Ishikawa (cell line): ENCODE data around the gene CEP95.

Experiments
- FOXM1 ChIP-seq: IDR thresholded peaks from 2 replicates; pipeline ENCODE4 v1.6.1; 2012; ENCODE audit warnings: low read depth, borderline replicate concordance
- TF ChIP-seq, protein P1 (sequence below): IDR thresholded peaks from 2 replicates; pipeline ENCODE4 v1.6.1; 2012
- TF ChIP-seq, protein P2 (sequence below): IDR thresholded peaks from 2 replicates; pipeline ENCODE4 v1.6.1; 2012

DNA sequence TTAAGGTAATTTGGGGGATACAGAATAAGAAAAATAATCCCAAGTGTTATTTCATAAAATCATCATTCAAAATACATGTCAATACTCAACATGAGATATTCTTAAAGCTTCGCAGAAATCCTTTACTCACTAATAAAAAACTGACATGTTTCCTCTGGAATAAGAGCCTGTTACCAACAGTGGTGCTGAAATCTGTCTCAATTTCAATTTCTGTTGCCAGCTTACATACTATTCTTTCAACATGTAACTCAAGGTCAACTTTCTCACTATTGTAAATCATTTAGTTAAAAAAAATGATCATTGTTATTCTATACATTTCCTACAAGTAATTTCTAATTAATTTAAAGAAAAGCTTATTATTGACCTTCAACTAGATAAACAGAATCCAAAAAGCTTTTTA lies 67.9 kb downstream of the CEP95 start:
- TF ChIP-seq, protein P1, sequence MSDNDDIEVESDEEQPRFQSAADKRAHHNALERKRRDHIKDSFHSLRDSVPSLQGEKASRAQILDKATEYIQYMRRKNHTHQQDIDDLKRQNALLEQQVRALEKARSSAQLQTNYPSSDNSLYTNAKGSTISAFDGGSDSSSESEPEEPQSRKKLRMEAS: no peak
- TF ChIP-seq FOXM1: no peak
- TF ChIP-seq, protein P2, sequence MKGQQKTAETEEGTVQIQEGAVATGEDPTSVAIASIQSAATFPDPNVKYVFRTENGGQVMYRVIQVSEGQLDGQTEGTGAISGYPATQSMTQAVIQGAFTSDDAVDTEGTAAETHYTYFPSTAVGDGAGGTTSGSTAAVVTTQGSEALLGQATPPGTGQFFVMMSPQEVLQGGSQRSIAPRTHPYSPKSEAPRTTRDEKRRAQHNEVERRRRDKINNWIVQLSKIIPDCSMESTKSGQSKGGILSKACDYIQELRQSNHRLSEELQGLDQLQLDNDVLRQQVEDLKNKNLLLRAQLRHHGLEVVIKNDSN: no peak
